KMS-11 (cell line): ENCODE data around the gene DSP.

ENCODE experiments used
- H2AFZ ChIP-seq: fragments of 200-600 bp; sonication (generic); 2 replicates; pipeline ENCODE4 v1.6.1; 2016; ENCODE audit warnings: antibody characterized with exemption, mixed run types, low read depth
- H3K27ac ChIP-seq: fragments of 200-600 bp; sonication (generic); 2 replicates; pipeline ENCODE4 v1.6.1; 2016; ENCODE audit warnings: mild to moderate bottlenecking, mixed run types
- H3K27me3 ChIP-seq: fragments of 200-600 bp; sonication (generic); 2 replicates; pipeline ENCODE4 v1.6.1; 2017; ENCODE audit warnings: mild to moderate bottlenecking, low read depth, mixed run types, moderate library complexity; ENCODE audit not compliant: insufficient read depth
- H3K36me3 ChIP-seq: fragments of 200-600 bp; sonication (generic); 2 replicates; pipeline ENCODE4 v1.6.1; 2017; ENCODE audit warnings: mild to moderate bottlenecking, mixed run types; ENCODE audit not compliant: insufficient read depth
- H3K4me1 ChIP-seq: fragments of 200-600 bp; sonication (generic); 2 replicates; pipeline ENCODE4 v1.6.1; 2016; ENCODE audit warnings: mild to moderate bottlenecking, low read depth, mixed run types; ENCODE audit not compliant: poor library complexity, severe bottlenecking
- H3K4me2 ChIP-seq: fragments of 200-600 bp; sonication (generic); 2 replicates; pipeline ENCODE4 v1.7.0; 2016; ENCODE audit warnings: mild to moderate bottlenecking, mixed run types
- H3K4me3 ChIP-seq: fragments of 200-600 bp; sonication (generic); IDR thresholded peaks from 2 replicates; pipeline ENCODE4 v1.6.1; 2017; ENCODE audit warnings: low read depth, low read length, mixed read lengths; ENCODE audit not compliant: insufficient read depth
- H3K79me2 ChIP-seq: fragments of 200-600 bp; sonication (generic); 2 replicates; pipeline ENCODE4 v1.6.1; 2016; ENCODE audit warnings: low read depth, mixed run types; ENCODE audit not compliant: insufficient read depth
- H3K9ac ChIP-seq: fragments of 200-600 bp; sonication (generic); 2 replicates; pipeline ENCODE4 v1.6.1; 2016; ENCODE audit warnings: mild to moderate bottlenecking, mixed run types
- H4K20me1 ChIP-seq: fragments of 200-600 bp; sonication (generic); 2 replicates; pipeline ENCODE4 v1.6.1; 2016; ENCODE audit warnings: mild to moderate bottlenecking, mixed run types; ENCODE audit not compliant: insufficient read depth
- TF ChIP-seq, protein P1 (sequence below): fragments of 200-600 bp; sonication (generic); conservative IDR thresholded peaks from 2 replicates; pipeline ENCODE4 v1.6.1; 2017; ENCODE audit warnings: low read depth, mild to moderate bottlenecking, antibody characterized with exemption, low read length, moderate library complexity, mixed read lengths

Gene DSP

DNA sequence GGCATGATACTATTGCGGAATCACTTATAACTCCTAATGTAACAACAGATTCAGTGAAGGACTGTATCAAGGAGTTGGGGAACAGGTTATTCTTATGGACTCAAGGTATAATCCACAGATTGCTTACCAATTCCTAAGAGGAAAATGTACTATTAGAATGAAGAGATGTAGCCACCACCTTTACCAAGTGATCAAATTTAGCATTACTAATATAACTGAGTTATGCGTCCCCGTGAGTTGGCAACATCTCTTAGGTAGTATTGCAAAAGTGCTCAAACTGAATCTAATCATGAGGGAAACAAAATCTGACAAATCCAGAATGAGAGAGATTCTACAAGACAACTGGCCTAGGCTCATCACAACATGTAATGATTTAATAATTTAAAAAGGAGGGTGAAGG is 47.8 kb downstream of the DSP start:
- H2AFZ ChIP-seq = peak overlapping the region; percentile 74
- H3K27ac ChIP-seq = no peak overlapping the region
- TF ChIP-seq, protein P1, sequence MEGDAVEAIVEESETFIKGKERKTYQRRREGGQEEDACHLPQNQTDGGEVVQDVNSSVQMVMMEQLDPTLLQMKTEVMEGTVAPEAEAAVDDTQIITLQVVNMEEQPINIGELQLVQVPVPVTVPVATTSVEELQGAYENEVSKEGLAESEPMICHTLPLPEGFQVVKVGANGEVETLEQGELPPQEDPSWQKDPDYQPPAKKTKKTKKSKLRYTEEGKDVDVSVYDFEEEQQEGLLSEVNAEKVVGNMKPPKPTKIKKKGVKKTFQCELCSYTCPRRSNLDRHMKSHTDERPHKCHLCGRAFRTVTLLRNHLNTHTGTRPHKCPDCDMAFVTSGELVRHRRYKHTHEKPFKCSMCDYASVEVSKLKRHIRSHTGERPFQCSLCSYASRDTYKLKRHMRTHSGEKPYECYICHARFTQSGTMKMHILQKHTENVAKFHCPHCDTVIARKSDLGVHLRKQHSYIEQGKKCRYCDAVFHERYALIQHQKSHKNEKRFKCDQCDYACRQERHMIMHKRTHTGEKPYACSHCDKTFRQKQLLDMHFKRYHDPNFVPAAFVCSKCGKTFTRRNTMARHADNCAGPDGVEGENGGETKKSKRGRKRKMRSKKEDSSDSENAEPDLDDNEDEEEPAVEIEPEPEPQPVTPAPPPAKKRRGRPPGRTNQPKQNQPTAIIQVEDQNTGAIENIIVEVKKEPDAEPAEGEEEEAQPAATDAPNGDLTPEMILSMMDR = no peak
- H3K79me2 ChIP-seq = peaks cover 32% of the 10 kb centered on the region
- peak overlapping the region; percentile 87 for H3K4me2 ChIP-seq
- H3K4me3 ChIP-seq = no peak overlapping the region
- no peak overlapping the region for H3K9ac ChIP-seq
- peaks cover 26% of the 10 kb centered on the region for H3K4me1 ChIP-seq
- peaks cover 9% of the 10 kb centered on the region; the same call in 1 of the 2 replicates for H4K20me1 ChIP-seq
- H3K27me3 ChIP-seq = no peaks in the 10 kb centered on the region
- no peaks in the 10 kb centered on the region for H3K36me3 ChIP-seq

DNA sequence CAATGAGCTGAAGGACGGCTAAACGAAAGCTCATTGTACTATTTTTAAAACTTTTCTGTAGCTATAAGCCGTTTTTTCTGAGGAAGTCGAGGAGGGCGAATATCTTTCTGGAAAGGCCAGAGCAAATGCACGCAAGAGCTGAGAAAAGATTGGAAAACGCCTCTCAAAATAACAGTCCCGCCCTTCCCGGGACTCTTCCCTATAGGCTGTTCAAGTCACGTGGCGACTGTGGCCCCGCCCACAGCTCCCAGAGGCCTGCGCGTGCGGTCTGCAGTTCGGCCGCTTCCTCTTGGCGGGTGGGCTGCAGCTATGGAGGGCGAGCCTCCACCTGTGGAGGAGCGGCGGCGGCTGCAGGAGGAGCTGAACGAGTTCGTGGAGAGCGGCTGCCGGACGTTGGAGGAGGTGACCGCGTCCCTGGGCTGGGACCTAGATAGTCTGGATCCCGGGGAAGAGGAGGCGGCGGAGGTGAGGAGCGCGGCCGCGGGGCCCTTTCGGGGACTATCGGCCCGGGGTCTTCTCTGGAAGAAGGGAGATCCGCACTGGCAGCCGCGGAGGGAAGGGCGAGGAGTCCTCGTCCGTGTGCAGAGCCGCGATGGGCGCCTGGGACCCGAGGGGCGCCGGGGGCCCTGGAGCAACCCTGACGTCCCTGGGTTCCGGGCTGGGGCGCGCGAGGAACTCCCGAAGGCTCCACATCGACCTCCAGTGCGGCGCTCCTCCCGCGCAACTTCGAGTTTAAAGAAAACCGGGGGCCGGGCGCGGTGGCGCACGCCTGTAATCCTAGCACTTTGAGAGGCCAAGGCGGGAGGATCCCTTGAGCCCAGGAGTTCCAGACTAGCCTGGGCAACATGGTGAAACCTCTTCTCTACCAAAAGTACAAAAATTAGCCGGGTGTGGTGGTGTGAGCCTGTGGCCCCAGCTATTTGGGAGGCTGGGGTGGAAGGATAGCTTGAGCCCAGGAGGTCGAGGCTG is 48.8 kb downstream of the DSP start, which contains the start of gene SNRNP48:
TSS of gene SNRNP48 (plus strand) at position 250 of the 969 bp plus-strand sequence. CDS start at position 310, 60 bp downstream.
- Histone ChIP-seq H3K4me1 (peaks cover 26% of the 10 kb centered on the region), H4K20me1 (peaks cover 9% of the 10 kb centered on the region; the same call in 1 of the 2 replicates), H3K36me3 (no peaks in the 10 kb centered on the region; the same call in 1 of the 2 replicates), H2AFZ (peak within 1 kb of the TSS; percentile 74), H3K79me2 (peaks cover 32% of the 10 kb centered on the region), H3K9ac (peak within 1 kb of the TSS; percentile 78), H3K4me2 (peak within 1 kb of the TSS; percentile 87), H3K27ac (no peak within 1 kb of the TSS), H3K4me3 (peak within 1 kb of the TSS; percentile 64), H3K27me3 (no peaks in the 10 kb centered on the region)
- TF ChIP-seq, protein P1 = no peak

DNA sequence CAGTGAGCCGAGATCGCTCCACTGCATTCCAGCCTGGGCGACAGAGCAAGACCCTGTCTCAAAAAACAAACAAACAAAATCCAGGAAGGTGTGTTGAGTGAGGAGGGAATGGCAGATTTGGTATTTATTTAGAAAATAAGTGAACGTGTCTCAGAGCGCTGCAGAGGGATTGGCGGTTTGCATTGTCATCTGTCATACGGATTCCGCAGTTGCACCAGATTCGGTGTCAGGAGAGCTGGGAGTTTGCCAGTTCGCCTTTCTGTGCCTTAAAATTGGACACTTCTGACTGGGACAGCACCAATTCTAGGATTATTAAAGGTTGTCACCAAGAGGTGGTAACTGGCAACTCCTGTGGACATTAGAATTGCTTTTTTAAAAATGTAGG is 49.4 kb downstream of the DSP start:
- H3K9ac ChIP-seq = peak overlapping the region; percentile 78; the same call in 1 of the 2 replicates
- H3K4me3 ChIP-seq = peak overlapping the region; percentile 34
- H3K27ac ChIP-seq = no peak overlapping the region
- peak overlapping the region; percentile 87 for H3K4me2 ChIP-seq
- H2AFZ ChIP-seq = peak overlapping the region; percentile 74; the same call in 1 of the 2 replicates
- no peaks in the 10 kb centered on the region for H3K27me3 ChIP-seq
- peaks cover 26% of the 10 kb centered on the region for H3K4me1 ChIP-seq
- H3K36me3 ChIP-seq = no peaks in the 10 kb centered on the region; the same call in 1 of the 2 replicates
- peaks cover 9% of the 10 kb centered on the region; the same call in 1 of the 2 replicates for H4K20me1 ChIP-seq
- TF ChIP-seq, protein P1 = no peak
- H3K79me2 ChIP-seq = peaks cover 32% of the 10 kb centered on the region

DNA sequence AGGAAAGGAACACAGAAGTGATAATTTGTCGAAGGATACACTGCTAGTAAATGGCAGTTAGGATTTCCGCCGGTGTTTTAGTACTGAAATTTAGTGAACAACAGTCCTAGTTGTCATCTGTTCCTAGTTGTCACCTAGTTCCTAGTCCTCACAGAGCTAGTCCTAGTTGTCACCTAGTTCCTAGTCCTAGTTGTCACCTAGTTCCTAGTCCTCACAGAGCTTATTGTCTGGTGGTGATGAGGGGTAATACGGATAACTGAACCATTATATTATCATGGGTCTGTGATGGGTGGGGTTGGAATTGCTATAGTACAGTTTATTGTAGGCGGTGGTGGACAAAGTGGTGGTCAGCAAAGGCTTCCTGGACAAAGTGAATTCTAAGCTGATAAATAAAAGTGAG is 50.3 kb downstream of the DSP start:
- Histone ChIP-seq H3K27ac (no peak overlapping the region), H3K4me3 (no peak overlapping the region), H3K9ac (no peak overlapping the region), H4K20me1 (peaks cover 9% of the 10 kb centered on the region; the same call in 1 of the 2 replicates), H2AFZ (no peak overlapping the region), H3K4me2 (peak overlapping the region; percentile 87; the same call in 1 of the 2 replicates), H3K4me1 (peaks cover 26% of the 10 kb centered on the region), H3K36me3 (no peaks in the 10 kb centered on the region; the same call in 1 of the 2 replicates), H3K79me2 (peaks cover 32% of the 10 kb centered on the region), H3K27me3 (no peaks in the 10 kb centered on the region)
- TF ChIP-seq, protein P1 = no peak
